Endothelial cell of umbilical vein (primary cell): ENCODE results near the gene MRPL12. TPM values are rescaled to one million over a fixed set of nuclear protein-coding genes. Genes with fewer than 3 reads are reported as not detected.

Experiments
- BruUV-seq: library from RNA; stranded (reverse); fragments of 400-500 nt; replicated peaks from 2 replicates; lab custom pipeline; 2021; lab: Mats Ljungman, UMichigan
- CTCF ChIA-PET: fragments of 300-600, 350-600 bp; sonication (Branson Sonifier 250); formaldehyde crosslinking; loops from one replicate; lab custom pipeline; 2021; ENCODE audit warnings: antibody characterized with exemption, inconsistent platforms; lab: Charles Lee
- POLR2A ChIA-PET: fragments of 300-600, 350-600 bp; sonication (Branson Sonifier 250); formaldehyde crosslinking; loops from one replicate; lab custom pipeline; 2021; ENCODE audit warnings: antibody characterized with exemption, inconsistent platforms; lab: Charles Lee
- DNase-seq: peaks from one replicate; pipeline ENCODE4 v3.0.0-alpha.2; 2011; ENCODE audit warnings: low read depth, low spot score
- FAIRE-seq: peaks from 2 replicates; lab custom pipeline; 2011; peaks lifted over from hg19 to GRCh38; lab: Jason Lieb, UNC
- H2AFZ ChIP-seq: 2 replicates; pipeline ENCODE4 v1.6.0; 2012; ENCODE audit warnings: low read depth, low read length, control low read depth, inconsistent platforms
- H3K27ac ChIP-seq: 2 replicates; pipeline ENCODE4 v1.5.1; 2011; ENCODE audit warnings: low read depth, mild to moderate bottlenecking, control low read depth, low read length, moderate library complexity; ENCODE audit not compliant: insufficient read depth
- H3K27me3 ChIP-seq, 2 experiments: 2 replicates each; pipeline versions ENCODE4 v1.6.0 to v1.6.1; 2011; ENCODE audit warnings: low read length in 2 of 2, mixed read lengths in 1 of 2; ENCODE audit not compliant: control insufficient read depth in 2 of 2, insufficient read depth in 2 of 2
- H3K36me3 ChIP-seq, 2 experiments: 2 replicates in 1 of 2; 3 replicates in 1 of 2; pipeline ENCODE4 v1.5.1; 2011; ENCODE audit warnings: low read length in 2 of 2, mild to moderate bottlenecking in 1 of 2, moderate library complexity in 1 of 2; ENCODE audit not compliant: control insufficient read depth in 2 of 2, insufficient read depth in 2 of 2; ENCODE audit errors: extremely low read depth in 1 of 2
- H3K4me1 ChIP-seq: 3 replicates; pipeline ENCODE4 v1.5.1; 2011; ENCODE audit warnings: mild to moderate bottlenecking, low read length; ENCODE audit not compliant: control insufficient read depth, insufficient read depth; ENCODE audit errors: extremely low read depth
- H3K4me2 ChIP-seq: 2 replicates; pipeline ENCODE4 v1.6.1; 2011; ENCODE audit warnings: low read length, control low read depth, mixed read lengths; ENCODE audit not compliant: insufficient read depth
- H3K4me3 ChIP-seq, 3 experiments: fragments of 200-600 bp in 1 of 3; sonication (generic), shearing (Covaris generic) in 1 of 3; replicated peaks in 1 of 3; 2 replicates each; pipeline ENCODE4 v1.5.1; 2011 to 2016; ENCODE audit warnings: control low read depth in 3 of 3, low read length in 3 of 3, mild to moderate bottlenecking in 2 of 3, inconsistent platforms in 1 of 3, low read depth in 1 of 3, moderate library complexity in 1 of 3; ENCODE audit not compliant: insufficient read depth in 1 of 3
- H3K79me2 ChIP-seq: 2 replicates; pipeline ENCODE4 v1.6.0; 2012; ENCODE audit warnings: low read length, inconsistent platforms; ENCODE audit not compliant: control insufficient read depth, insufficient read depth
- H3K9ac ChIP-seq: replicated peaks from 2 replicates; pipeline ENCODE3; 2011; ENCODE audit warnings: low read length, control low read depth; ENCODE audit not compliant: insufficient read depth; ENCODE audit errors: extremely low read depth
- H3K9me1 ChIP-seq: replicated peaks from 3 replicates; pipeline ENCODE4 v1.6.0; 2011; ENCODE audit warnings: mild to moderate bottlenecking, low read length; ENCODE audit not compliant: control insufficient read depth, insufficient read depth; ENCODE audit errors: extremely low read depth
- H3K9me3 ChIP-seq: replicated peaks from 2 replicates; pipeline ENCODE4 v1.5.1; 2012; ENCODE audit warnings: low read length, inconsistent platforms; ENCODE audit not compliant: control insufficient read depth, insufficient read depth
- H4K20me1 ChIP-seq: replicated peaks from 2 replicates; pipeline ENCODE3; 2011; ENCODE audit warnings: mild to moderate bottlenecking, low read length; ENCODE audit not compliant: control insufficient read depth, insufficient read depth; ENCODE audit errors: extremely low read depth
- CTCF ChIP-seq, 2 donors: IDR thresholded peaks; 1 replicate in 1 of 2; 2 replicates in 1 of 2; pipeline ENCODE4 v1.5.1; 2011; ENCODE audit warnings: low read length in 2 of 2, mild to moderate bottlenecking in 2 of 2, moderate library complexity in 2 of 2, control low read depth in 1 of 2, inconsistent platforms in 1 of 2, low read depth in 1 of 2; ENCODE audit not compliant: insufficient read depth in 1 of 2; ENCODE audit errors: extremely low read depth in 1 of 2
- EZH2 ChIP-seq: IDR thresholded peaks from 2 replicates; pipeline ENCODE4 v1.6.1; 2012; ENCODE audit warnings: borderline replicate concordance, low read depth, mild to moderate bottlenecking, moderate library complexity, low read length, inconsistent platforms; ENCODE audit not compliant: severe bottlenecking
- FOS ChIP-seq: IDR thresholded peaks from 2 replicates; pipeline ENCODE4 v1.6.1; 2011; ENCODE audit warnings: mild to moderate bottlenecking, low read length, moderate library complexity, borderline replicate concordance; ENCODE audit not compliant: insufficient read depth
- GATA2 ChIP-seq: IDR thresholded peaks from 2 replicates; pipeline ENCODE4 v1.7.0; 2011; ENCODE audit warnings: low read depth, mild to moderate bottlenecking, moderate library complexity, mixed read lengths, low read length; ENCODE audit not compliant: insufficient read length, insufficient read depth
- JUN ChIP-seq: IDR thresholded peaks from 2 replicates; pipeline ENCODE4 v1.6.1; 2011; ENCODE audit warnings: borderline replicate concordance, low read depth; ENCODE audit not compliant: insufficient read length, insufficient read depth
- MAX ChIP-seq: IDR thresholded peaks from 2 replicates; pipeline ENCODE4 v1.6.1; 2011; ENCODE audit not compliant: insufficient read depth, insufficient read length
- MYC ChIP-seq: IDR thresholded peaks from one replicate; pipeline ENCODE4 v1.6.1; 2011; ENCODE audit warnings: mild to moderate bottlenecking, low read depth, low read length
- POLR2A ChIP-seq: IDR thresholded peaks from 2 replicates; pipeline ENCODE4 v1.6.1; 2012; ENCODE audit warnings: low read depth, mild to moderate bottlenecking, control low read depth, low read length
- POLR2AphosphoS5 ChIP-seq: IDR thresholded peaks from 2 replicates; pipeline ENCODE4 v1.6.1; 2012; ENCODE audit warnings: low read depth, mild to moderate bottlenecking, control low read depth, low read length, moderate library complexity; ENCODE audit not compliant: insufficient read depth
- dilution Hi-C: fragments of 300-500 bp; cut with MboI; formaldehyde crosslinking; loops from one replicate; pipeline ENCODE4 v1.15.0; 2019; ENCODE audit warnings: low sequenced_read_pairs; ENCODE audit not compliant: extremely low pct_ligation_motif_present
- intact Hi-C: fragments of 100-400 bp; cut with micrococcal nuclease; formaldehyde crosslinking; loops from one replicate; pipeline ENCODE4 v1.10.0; 2022
- polyA plus RNA-seq, 4 experiments: library from polyadenylated mRNA; depleted of rRNA in 3 of 4; stranded (reverse) in 3 of 4; unstranded in 1 of 4; fragments of >200 nt; gene quantifications; 2 replicates each; pipeline versions ENCODE4 v1.2.1 to v1.2.3, GENCODE V29; 2011 to 2012; ENCODE audit warnings: missing spikeins in 1 of 4
- total RNA-seq: library from RNA; stranded (reverse); gene quantifications from 2 replicates; pipeline ENCODE4 v1.2.3, GENCODE V29; 2021

MRPL12 gene
- total and polyA plus RNA-seq, 2 donors (not counting 3 experiments of a cell fraction or from before 2014, with no cell fraction given) = 91.9 to 99.9 TPM

- peaks cover 18% of the 10 kb centered on the region for H3K4me1 ChIP-seq
- H3K36me3 ChIP-seq = peaks cover 0 to 4% of the 10 kb centered on the region in 2 experiments
- ChIA-PET POLR2A (no interaction called here), CTCF (no interaction called here)
- H3K27me3 ChIP-seq = no peaks in the 10 kb centered on the region
- H3K27ac ChIP-seq = no peak overlapping the region
- TF ChIP-seq JUN = no peak
- TF ChIP-seq POLR2A = no peak
- TF ChIP-seq MYC = no peak
- no peak overlapping the region for H3K9ac ChIP-seq
- no peak overlapping the region for H3K4me2 ChIP-seq
- dilution Hi-C loops (no loop called here), intact Hi-C loops (no loop called here)
- no peak overlapping the region for H2AFZ ChIP-seq
- no peak overlapping the region for H3K4me3 ChIP-seq
- no peaks in the 10 kb centered on the region for H3K9me3 ChIP-seq
- DNase-seq (no peak), FAIRE-seq (no peak)
- H3K79me2 ChIP-seq = peaks cover 19% of the 10 kb centered on the region
- BruUV-seq = no TSS peak
- no peaks in the 10 kb centered on the region for H4K20me1 ChIP-seq
- H3K9me1 ChIP-seq = no peaks in the 10 kb centered on the region
These were observed 39.1 kb upstream of the MRPL12 start for GRCh38 chr17:81664051-81664470.

GRCh38 chr17:81665205-81666091 lies 37.7 kb upstream of the MRPL12 start:
- H3K27me3 ChIP-seq = no peaks in the 10 kb centered on the region
- no peak for TF ChIP-seq EZH2
- TF ChIP-seq POLR2A = peak; percentile 16
- no peak for TF ChIP-seq CTCF (IDR thresholded peaks at IDR 0.05; ENCODE audit: extremely low read depth in 1 of 2, insufficient read depth in 1 of 2, low read depth in 1 of 2, low read length in 2 of 2)
- TF ChIP-seq MAX = no peak
- peak; percentile 40 for TF ChIP-seq POLR2AphosphoS5
- TF ChIP-seq FOS = no peak
- TF ChIP-seq MYC = peak; percentile 94
- no peak for TF ChIP-seq JUN
- no peak for TF ChIP-seq GATA2
- H4K20me1 ChIP-seq = no peaks in the 10 kb centered on the region
- FAIRE-seq (peak; percentile 56), DNase-seq (no peak)
- intact Hi-C loops = loop anchor here (1.0 to 2.0 kb wide), 2 partner anchors 19 to 29 kb away; partner anchors contain the start of genes HGS, NPLOC4 and TSPAN10
- H3K9me1 ChIP-seq = no peaks in the 10 kb centered on the region
- H3K27ac ChIP-seq = peak overlapping the region; percentile 36
- dilution Hi-C loops = no loop called here
- BruUV-seq = no TSS peak
- no peaks in the 10 kb centered on the region for H3K9me3 ChIP-seq
- H3K36me3 ChIP-seq = peaks cover 0 to 12% of the 10 kb centered on the region in 2 experiments
- H3K4me3 ChIP-seq = peak overlapping the region; percentile 21 to 76 (median 64)
- H3K79me2 ChIP-seq = peaks cover 21% of the 10 kb centered on the region
- CTCF ChIA-PET = interaction anchor here (1.0 kb wide), 1 partner anchor 29 kb away, joined by 3 read pairs; no protein-coding TSS in a partner anchor
- H3K9ac ChIP-seq = peak overlapping the region; percentile 69
- POLR2A ChIA-PET = no interaction called here
- H3K4me2 ChIP-seq = peak overlapping the region; percentile 72
- H3K4me1 ChIP-seq = peaks cover 18% of the 10 kb centered on the region
- peak overlapping the region; percentile 13 for H2AFZ ChIP-seq
